ENCODE measurements around the gene GZMM. TPM values are rescaled to one million over a fixed set of nuclear protein-coding genes. Genes with fewer than 3 reads are reported as not detected.

The GZMM gene
- total and polyA plus RNA-seq, 2 of the 13 experiments (the other 11 are each of a cell fraction or from before 2014, with no cell fraction given), result 0.07 TPM; not detected in 1

GRCh38 chr19:494171-495080 is 49.4 kb upstream of the GZMM start (continued):
- TF ChIP-seq HNF1A (IDR thresholded peaks at IDR 0.05; ENCODE audit: low read depth) (no peak), HNF1A (CRISPR knock-in tag; IDR thresholded peaks at IDR 0.05; ENCODE audit: borderline replicate concordance) (no peak), ZNF274 (CRISPR knock-in tag; IDR thresholded peaks at IDR 0.05) (no peak), FOXO4 (CRISPR knock-in tag; conservative IDR thresholded peaks at IDR 0.05) (no peak), NFIB (CRISPR knock-in tag; IDR thresholded peaks at IDR 0.05; ENCODE audit: borderline replicate concordance) (no peak), ZGPAT (CRISPR knock-in tag; IDR thresholded peaks at IDR 0.05) (peak; percentile 45; the same call in 1 of the 2 replicates), ZNF878 (CRISPR knock-in tag; IDR thresholded peaks at IDR 0.05) (no peak), MAX (IDR thresholded peaks at IDR 0.05) (0 out of 2 replicates have a peak, but pooled peaks have one; percentile 21), ZNF775 (CRISPR knock-in tag; IDR thresholded peaks at IDR 0.05; ENCODE audit: borderline replicate concordance) (no peak), ZNF639 (CRISPR knock-in tag; conservative IDR thresholded peaks at IDR 0.05) (0 out of 2 replicates have a peak, but pooled peaks have one; percentile 31), TBX3 (IDR thresholded peaks at IDR 0.05; ENCODE audit: borderline replicate concordance) (no peak), ZNF687 (CRISPR knock-in tag; IDR thresholded peaks at IDR 0.05) (peak; percentile 73)

Data from HepG2 (cell line).